DND-41 (cell line): Measurements from ENCODE around the gene EHMT1.
"Not testable (repeated sequence)": the region's sequence is repeated elsewhere in the genome, so short reads cannot be mapped to it uniquely, and the experiment has no call there.

ENCODE experiments used
- ATAC-seq: fragments of 200-7000 bp; cut with Tn5 transposase; 3 replicates; pipeline ENCODE4 v1.9.1; 2021; ENCODE audit warnings: low read depth; ENCODE audit not compliant: insufficient read depth
- DNase-seq: peaks from one replicate; pipeline ENCODE4 v3.0.0-alpha.2; 2020
- H2AFZ ChIP-seq: 2 replicates; pipeline ENCODE4 v1.6.0; 2012; ENCODE audit warnings: low read depth, low read length
- H3K27ac ChIP-seq: 2 replicates; pipeline ENCODE4 v1.5.1; 2012; ENCODE audit warnings: low read length, inconsistent platforms
- H3K27me3 ChIP-seq: fragments of 200-600 bp; sonication (generic); 2 replicates; pipeline ENCODE4 v1.6.0; 2012; ENCODE audit warnings: low read length, mild to moderate bottlenecking, inconsistent platforms; ENCODE audit not compliant: insufficient read depth, poor library complexity
- H3K36me3 ChIP-seq: 2 replicates; pipeline ENCODE4 v1.5.1; 2012; ENCODE audit warnings: low read length, inconsistent platforms; ENCODE audit not compliant: insufficient read depth
- H3K4me1 ChIP-seq: 2 replicates; pipeline ENCODE4 v1.5.1; 2012; ENCODE audit warnings: mild to moderate bottlenecking, low read length; ENCODE audit not compliant: insufficient read depth
- H3K4me2 ChIP-seq: 2 replicates; pipeline ENCODE4 v1.6.0; 2012; ENCODE audit warnings: mild to moderate bottlenecking, moderate library complexity, low read length, inconsistent platforms; ENCODE audit not compliant: insufficient read depth
- H3K4me3 ChIP-seq, 2 experiments: fragments of 200-600 bp in 1 of 2; shearing (Covaris generic) in 1 of 2; 2 replicates each; pipeline ENCODE4 v1.5.1; 2012 to 2016; ENCODE audit warnings: inconsistent platforms in 2 of 2, low read length in 2 of 2, mild to moderate bottlenecking in 2 of 2, low read depth in 1 of 2, moderate library complexity in 1 of 2
- H3K79me2 ChIP-seq: 2 replicates; pipeline ENCODE4 v1.6.0; 2012; ENCODE audit warnings: low read length, inconsistent platforms; ENCODE audit not compliant: insufficient read depth
- H3K9ac ChIP-seq: 2 replicates; pipeline ENCODE4 v1.6.0; 2012; ENCODE audit warnings: low read depth, mild to moderate bottlenecking, inconsistent platforms, low read length, moderate library complexity
- H3K9me3 ChIP-seq: 2 replicates; pipeline ENCODE4 v1.5.1; 2012; ENCODE audit warnings: low read length, moderate library complexity, mild to moderate bottlenecking, inconsistent platforms; ENCODE audit not compliant: insufficient read depth, severe bottlenecking
- H4K20me1 ChIP-seq: 2 replicates; pipeline ENCODE4 v1.6.0; 2012; ENCODE audit warnings: low read length; ENCODE audit not compliant: insufficient read depth
- EZH2 ChIP-seq: IDR thresholded peaks from 3 replicates; pipeline ENCODE4 v1.6.1; 2012; ENCODE audit warnings: borderline replicate concordance, low read depth, mild to moderate bottlenecking, moderate library complexity, low read length, inconsistent platforms; ENCODE audit not compliant: severe bottlenecking
- TF ChIP-seq, protein P1 (sequence below): IDR thresholded peaks from 2 replicates; pipeline ENCODE4 v1.5.1; 2012; ENCODE audit warnings: borderline replicate concordance, low read length, moderate library complexity, mild to moderate bottlenecking; ENCODE audit not compliant: poor library complexity, severe bottlenecking; ENCODE audit errors: extremely low read depth

EHMT1 gene

DNA sequence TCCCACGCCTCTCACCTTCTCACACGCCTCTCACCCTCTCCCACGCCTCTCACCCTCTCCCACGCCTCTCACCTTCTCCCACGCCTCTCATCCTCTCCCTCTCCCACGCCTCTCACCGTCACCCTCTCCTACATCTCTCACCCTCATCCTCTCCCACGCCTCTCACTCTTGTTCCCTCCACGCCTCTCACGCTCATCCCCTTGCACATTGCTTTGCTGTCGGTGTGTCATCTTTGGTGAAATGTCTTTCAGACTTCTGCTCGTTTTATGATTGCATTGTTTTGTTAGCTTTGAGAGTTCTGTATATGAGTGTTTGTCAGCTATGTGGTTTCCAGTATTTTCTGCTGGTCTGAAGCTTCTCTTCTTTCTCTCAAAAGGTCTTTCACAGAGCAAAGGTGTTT is 102.7 kb downstream of the EHMT1 start:
- ATAC-seq (no peak), DNase-seq (no peak)
- Histone ChIP-seq H3K27me3 (no peaks in the 10 kb centered on the region), H3K4me2 (no peak overlapping the region), H3K79me2 (peaks cover 55% of the 10 kb centered on the region), H3K9me3 (no peaks in the 10 kb centered on the region), H2AFZ (no peak overlapping the region), H3K27ac (no peak overlapping the region), H3K36me3 (peaks cover 67% of the 10 kb centered on the region), H4K20me1 (peaks cover 25% of the 10 kb centered on the region), H3K4me3 (no peak overlapping the region), H3K9ac (no peak overlapping the region), H3K4me1 (no peaks in the 10 kb centered on the region)
- TF ChIP-seq EZH2: no peak
- TF ChIP-seq, protein P1, sequence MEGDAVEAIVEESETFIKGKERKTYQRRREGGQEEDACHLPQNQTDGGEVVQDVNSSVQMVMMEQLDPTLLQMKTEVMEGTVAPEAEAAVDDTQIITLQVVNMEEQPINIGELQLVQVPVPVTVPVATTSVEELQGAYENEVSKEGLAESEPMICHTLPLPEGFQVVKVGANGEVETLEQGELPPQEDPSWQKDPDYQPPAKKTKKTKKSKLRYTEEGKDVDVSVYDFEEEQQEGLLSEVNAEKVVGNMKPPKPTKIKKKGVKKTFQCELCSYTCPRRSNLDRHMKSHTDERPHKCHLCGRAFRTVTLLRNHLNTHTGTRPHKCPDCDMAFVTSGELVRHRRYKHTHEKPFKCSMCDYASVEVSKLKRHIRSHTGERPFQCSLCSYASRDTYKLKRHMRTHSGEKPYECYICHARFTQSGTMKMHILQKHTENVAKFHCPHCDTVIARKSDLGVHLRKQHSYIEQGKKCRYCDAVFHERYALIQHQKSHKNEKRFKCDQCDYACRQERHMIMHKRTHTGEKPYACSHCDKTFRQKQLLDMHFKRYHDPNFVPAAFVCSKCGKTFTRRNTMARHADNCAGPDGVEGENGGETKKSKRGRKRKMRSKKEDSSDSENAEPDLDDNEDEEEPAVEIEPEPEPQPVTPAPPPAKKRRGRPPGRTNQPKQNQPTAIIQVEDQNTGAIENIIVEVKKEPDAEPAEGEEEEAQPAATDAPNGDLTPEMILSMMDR: no peak

DNA sequence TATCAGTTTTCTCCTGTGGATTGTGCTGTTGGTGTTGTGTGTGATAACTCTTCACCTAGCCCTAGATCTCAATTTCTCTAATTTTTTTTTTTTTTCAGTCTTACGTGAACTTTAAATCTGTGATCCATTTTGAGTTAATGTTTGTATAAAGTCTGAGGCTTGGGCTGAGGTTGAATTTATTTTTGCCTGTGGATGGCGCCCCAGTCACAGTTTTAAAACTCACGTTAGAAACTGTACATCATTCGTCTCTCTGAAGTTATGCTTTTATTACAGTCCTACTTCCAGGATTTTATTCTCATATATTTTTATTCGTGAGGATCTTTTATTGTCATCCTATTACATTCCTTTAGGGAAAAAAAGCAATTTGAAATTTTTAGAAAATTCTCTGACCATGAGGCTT is 103.1 kb downstream of the EHMT1 start:
- no peak overlapping the region for H2AFZ ChIP-seq
- no peak for ATAC-seq
- no peak for TF ChIP-seq EZH2
- H3K9ac ChIP-seq: no peak overlapping the region
- peaks cover 55% of the 10 kb centered on the region for H3K79me2 ChIP-seq
- no peaks in the 10 kb centered on the region for H3K4me1 ChIP-seq
- no peak overlapping the region for H3K4me3 ChIP-seq
- no peaks in the 10 kb centered on the region for H3K27me3 ChIP-seq
- H3K4me2 ChIP-seq: no peak overlapping the region
- no peak for DNase-seq
- H3K9me3 ChIP-seq: no peaks in the 10 kb centered on the region
- H4K20me1 ChIP-seq: peaks cover 21% of the 10 kb centered on the region
- H3K27ac ChIP-seq: no peak overlapping the region
- peaks cover 67% of the 10 kb centered on the region for H3K36me3 ChIP-seq

GRCh38 chr9:137722481-137722880 is 103.7 kb downstream of the EHMT1 start:
- ATAC-seq: no peak
- no peaks in the 10 kb centered on the region for H3K4me1 ChIP-seq
- H3K4me3 ChIP-seq: no peak overlapping the region
- H2AFZ ChIP-seq: no peak overlapping the region
- peaks cover 19% of the 10 kb centered on the region for H4K20me1 ChIP-seq
- no peaks in the 10 kb centered on the region for H3K9me3 ChIP-seq
- H3K9ac ChIP-seq: no peak overlapping the region
- TF ChIP-seq, protein P1: no peak
- no peak for TF ChIP-seq EZH2
- no peaks in the 10 kb centered on the region for H3K27me3 ChIP-seq
- H3K4me2 ChIP-seq: no peak overlapping the region
- H3K27ac ChIP-seq: no peak overlapping the region
- H3K36me3 ChIP-seq: peaks cover 67% of the 10 kb centered on the region
- peaks cover 57% of the 10 kb centered on the region for H3K79me2 ChIP-seq
- no peak for DNase-seq

DNA sequence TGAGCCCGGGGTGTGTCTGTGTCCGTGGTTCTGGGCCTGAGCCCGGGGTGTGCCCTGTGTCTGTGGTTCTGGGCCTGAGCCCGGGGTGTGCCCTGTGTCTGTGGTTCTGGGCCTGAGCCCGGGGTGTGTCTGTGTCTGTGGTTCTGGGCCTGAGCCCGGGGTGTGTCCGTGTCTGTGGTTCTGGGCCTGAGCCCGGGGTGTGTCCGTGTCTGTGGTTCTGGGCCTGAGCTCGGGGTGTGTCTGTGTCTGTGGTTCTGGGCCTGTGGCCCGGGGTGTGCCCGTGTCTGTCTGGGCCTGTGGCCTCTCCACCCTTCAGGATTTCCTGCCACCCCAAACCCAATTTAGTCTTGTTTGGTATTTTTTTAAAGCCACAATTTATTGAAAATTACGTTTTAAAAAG is 104.6 kb downstream of the EHMT1 start:
- not testable (repeated sequence) for H3K4me1 ChIP-seq
- peaks cover 15% of the 10 kb centered on the region for H4K20me1 ChIP-seq

More for the DNA sequence above, 104.6 kb downstream of the EHMT1 start:
- Histone ChIP-seq H3K79me2 (peaks cover 58% of the 10 kb centered on the region), H3K36me3 (peaks cover 67% of the 10 kb centered on the region)
- not testable (repeated sequence) for H2AFZ ChIP-seq, ATAC-seq, H3K27me3 ChIP-seq, H3K9me3 ChIP-seq, H3K4me2 ChIP-seq, H3K27ac ChIP-seq, DNase-seq, H3K4me3 ChIP-seq, H3K9ac ChIP-seq
